GM12878 (cell line): Measurements from ENCODE around the gene TDRD7. TPM values are rescaled to one million over a fixed set of nuclear protein-coding genes. Genes with fewer than 3 reads are reported as not detected.

Source experiments
- ATAC-seq: fragments of 200-7000 bp; cut with Tn5 transposase; 3 replicates; pipeline ENCODE4 v1.9.1; 2020; ENCODE audit warnings: mild to moderate bottlenecking, moderate library complexity
- BruUV-seq: library from RNA; stranded (reverse); fragments of 400-500 nt; replicated peaks from 2 replicates; lab custom pipeline; 2021; lab: Mats Ljungman, UMichigan
- CTCF ChIA-PET: fragments of 300-600 bp; sonication (Branson Sonifier 250); formaldehyde crosslinking; extraction: SDS; loops from one replicate; lab custom pipeline; 2021; ENCODE audit warnings: inconsistent platforms; lab: Yijun Ruan, JAX
- POLR2A ChIA-PET: fragments of 350-600 bp; formaldehyde crosslinking; extraction: SDS; loops from one replicate; lab custom pipeline; 2021; ENCODE audit warnings: inconsistent platforms; lab: Charles Lee
- RAD21 ChIA-PET: fragments of 300-600 bp; sonication (Branson Sonifier 250); formaldehyde crosslinking; loops from one replicate; lab custom pipeline; 2023; ENCODE audit warnings: antibody characterized with exemption; ENCODE audit not compliant: unreplicated experiment; lab: Charles Lee
- SMC1A ChIA-PET: fragments of 300-600 bp; sonication (Branson Sonifier 250); formaldehyde crosslinking; loops from one replicate; lab custom pipeline; 2023; ENCODE audit not compliant: unreplicated experiment, uncharacterized antibody; lab: Charles Lee
- DNase-seq: peaks from one replicate; pipeline ENCODE4 v3.0.0-alpha.2; 2011; ENCODE audit warnings: low read depth, low spot score
- FAIRE-seq: peaks from 3 replicates; lab custom pipeline; 2011; peaks lifted over from hg19 to GRCh38; lab: Jason Lieb, UNC
- H2AFZ ChIP-seq: 2 replicates; pipeline ENCODE4 v1.6.0; 2011; ENCODE audit warnings: low read depth, low read length, control low read depth; ENCODE audit not compliant: control insufficient read depth
- H3K27ac ChIP-seq: 2 replicates; pipeline ENCODE4 v1.5.1; 2011; ENCODE audit warnings: control low read depth; ENCODE audit not compliant: control insufficient read depth, insufficient read depth
- H3K27me3 ChIP-seq, 2 experiments: replicated peaks in 1 of 2; 2 replicates each; pipeline versions ENCODE4 v1.6.0 to v1.6.1; 2011; ENCODE audit warnings: low read length in 1 of 2; ENCODE audit not compliant: control insufficient read depth in 2 of 2, insufficient read depth in 2 of 2
- H3K36me3 ChIP-seq, 2 experiments: 2 replicates each; pipeline ENCODE4 v1.5.1; 2011; ENCODE audit warnings: low read length in 1 of 2; ENCODE audit not compliant: control insufficient read depth in 2 of 2, insufficient read depth in 2 of 2
- H3K4me1 ChIP-seq: 2 replicates; pipeline ENCODE4 v1.6.1; 2011; ENCODE audit warnings: mild to moderate bottlenecking, low read length, moderate library complexity, mixed read lengths; ENCODE audit not compliant: control insufficient read depth, insufficient read depth
- H3K4me2 ChIP-seq: 2 replicates; pipeline ENCODE4 v1.6.0; 2011; ENCODE audit warnings: control low read depth; ENCODE audit not compliant: control insufficient read depth, insufficient read depth
- H3K4me3 ChIP-seq: fragments of 200-600 bp; sonication (generic); 2 replicates; pipeline ENCODE4 v1.5.1; 2016
- H3K79me2 ChIP-seq: 2 replicates; pipeline ENCODE4 v1.6.0; 2011; ENCODE audit warnings: low read length; ENCODE audit not compliant: control insufficient read depth, insufficient read depth
- H3K9ac ChIP-seq: 2 replicates; pipeline ENCODE4 v1.8.0; 2011; ENCODE audit warnings: low read length, control low read depth, mixed read lengths; ENCODE audit not compliant: control insufficient read depth, insufficient read depth
- H3K9me3 ChIP-seq: replicated peaks from 3 replicates; pipeline ENCODE4 v1.5.1; 2011; ENCODE audit warnings: mild to moderate bottlenecking, low read length; ENCODE audit not compliant: control insufficient read depth, insufficient read depth
- H4K20me1 ChIP-seq: 2 replicates; pipeline ENCODE4 v1.6.0; 2011; ENCODE audit not compliant: control insufficient read depth, insufficient read depth
- BCL3 ChIP-seq: IDR thresholded peaks from 2 replicates; pipeline ENCODE4 v1.6.1; 2011; ENCODE audit warnings: borderline replicate concordance, low read depth, mild to moderate bottlenecking, moderate library complexity, low read length; ENCODE audit not compliant: insufficient read depth, poor library complexity, severe bottlenecking
- ELK1 ChIP-seq: IDR thresholded peaks from 2 replicates; pipeline ENCODE4 v1.6.1; 2012; ENCODE audit warnings: low read depth, low read length, improper control_type of control experiment
- IKZF1 ChIP-seq: fragments of 450-650 bp; conservative IDR thresholded peaks from 2 replicates; pipeline ENCODE4 v1.6.1; 2017; ENCODE audit warnings: antibody characterized with exemption, mild to moderate bottlenecking
- KLF5 ChIP-seq: fragments of 450-650 bp; IDR thresholded peaks from 2 replicates; pipeline ENCODE4 v1.6.1; 2014; ENCODE audit warnings: mild to moderate bottlenecking; ENCODE audit not compliant: partially characterized antibody
- MEF2A ChIP-seq: IDR thresholded peaks from 2 replicates; pipeline ENCODE4 v1.6.1; 2011; ENCODE audit warnings: low read depth, mild to moderate bottlenecking, low read length, moderate library complexity; ENCODE audit not compliant: insufficient read depth
- NFIC ChIP-seq: IDR thresholded peaks from 2 replicates; pipeline ENCODE4 v1.6.1; 2012; ENCODE audit warnings: low read depth, mild to moderate bottlenecking, inconsistent platforms, low read length, moderate library complexity
- RUNX3 ChIP-seq: IDR thresholded peaks from 2 replicates; pipeline ENCODE4 v1.6.1; 2012; ENCODE audit warnings: low read length, inconsistent platforms
- SMARCA5 ChIP-seq: fragments of 450-650 bp; IDR thresholded peaks from 2 replicates; pipeline ENCODE4 v1.6.1; 2017; ENCODE audit warnings: mild to moderate bottlenecking
- SPI1 ChIP-seq: IDR thresholded peaks from 2 replicates; pipeline ENCODE4 v1.6.1; 2011; ENCODE audit warnings: low read depth, mild to moderate bottlenecking, low read length, moderate library complexity, borderline replicate concordance; ENCODE audit not compliant: insufficient read depth
- TAF1 ChIP-seq: IDR thresholded peaks from 2 replicates; pipeline ENCODE4 v1.6.1; 2011; ENCODE audit warnings: mild to moderate bottlenecking, low read depth, low read length, borderline replicate concordance
- WGBS: methylation state at CpG from one replicate; pipeline ENCODE4 v1.1.6; 2016; ENCODE audit warnings: low lambda C conversion rate; ENCODE audit not compliant: insufficient replicate concordance, insufficient coverage; ENCODE audit errors: missing lambda C conversion rate; 5-methylcytosine and 5-hydroxymethylcytosine counted together
- in situ Hi-C: fragments of 300-500 bp; cut with MboI; formaldehyde crosslinking; loops from 9 replicates; pipeline ENCODE4 v1.14.3; 2018; ENCODE audit warnings: mixed read lengths
- intact Hi-C: fragments of 100-400 bp; cut with micrococcal nuclease; formaldehyde crosslinking; loops from one replicate; pipeline ENCODE4 v1.14.2; 2022; ENCODE audit not compliant: unreplicated experiment
- polyA plus RNA-seq, 11 experiments: library from polyadenylated mRNA; depleted of rRNA in 4 of 11; unstranded in 6 of 11; stranded (reverse) in 5 of 11; fragments of >200 nt; fragmentation: Nextera tagmentation in 4 of 11; fragmentation: Illumina TruSeq in 1 of 11; extraction: Ambion mirVana in 4 of 11; extraction: Trizol in 1 of 11; gene quantifications; 1 replicate in 1 of 11; 2 replicates in 10 of 11; pipeline versions ENCODE4 v1.2.1 to v1.2.3, GENCODE V29; 2011 to 2016; ENCODE audit warnings: inconsistent platforms in 2 of 11, missing spikeins in 2 of 11, low read depth in 1 of 11
- total RNA-seq, 4 experiments: library from RNA; depleted of rRNA in 3 of 4; stranded (reverse); fragments of >200 nt in 3 of 4; fragmentation: Illumina TruSeq in 1 of 4; extraction: Trizol in 1 of 4; gene quantifications; 2 replicates each; pipeline versions ENCODE4 v1.2.1 to v1.2.3, GENCODE V29; 2013 to 2021
- TF ChIP-seq, protein P1 (sequence below): fragments of 450-650 bp; IDR thresholded peaks from 2 replicates; pipeline ENCODE4 v1.6.1; 2017; ENCODE audit warnings: antibody characterized with exemption, mild to moderate bottlenecking, moderate library complexity

TDRD7 gene
- total and polyA plus RNA-seq, 10 of the 15 experiments (the other 5 are each of a cell fraction or from before 2014, with no cell fraction given): 5.7 to 26.4 (median 16.2) TPM

GRCh38 chr9:97365634-97366033, 46.3 kb upstream of the TDRD7 start:
- intact Hi-C loops: loop anchor here (10.0 kb wide), 1 partner anchor 111 kb away; no protein-coding TSS in a partner anchor
- ChIA-PET CTCF (interaction anchor here (1.0 to 5.9 kb wide), 4 partner anchors 21 to 509 kb away, joined by 3 to 40 read pairs (median 16); partner anchors contain the start of gene ZNF782), RAD21 (interaction anchor here (1.5 to 3.6 kb wide), 4 partner anchors 21 to 47 kb away, joined by 3 to 23 read pairs (median 6); no protein-coding TSS in a partner anchor)
- FAIRE-seq: no peak
- no peak for ATAC-seq
- Histone ChIP-seq H3K9me3 (peaks cover 1% of the 10 kb centered on the region; the same call in 2 of the 3 replicates), H3K4me2 (peak overlapping the region; percentile 18; the same call in 1 of the 2 replicates), H3K79me2 (no peaks in the 10 kb centered on the region), H2AFZ (no peak overlapping the region), H3K27me3 (no peaks in the 10 kb centered on the region), H3K9ac (no peak overlapping the region), H4K20me1 (no peaks in the 10 kb centered on the region)
- 18% methylated on average over 5 of the region's 5 CpGs for WGBS
- in situ Hi-C loops: no loop called here
- no peak for TF ChIP-seq ELK1
- no peak for TF ChIP-seq NFIC
- peak; percentile 26 for TF ChIP-seq RUNX3
- peak; percentile 61 for TF ChIP-seq SPI1
- TF ChIP-seq, all 136 proteins: peak for 2
- SMC1A ChIA-PET: interaction anchor here (2.1 kb wide), 1 partner anchor 9 kb away, joined by 6 read pairs; no protein-coding TSS in a partner anchor
- peaks cover 53% of the 10 kb centered on the region for H3K4me1 ChIP-seq
- no peak overlapping the region for H3K4me3 ChIP-seq
- no TSS peak for BruUV-seq
- POLR2A ChIA-PET: no interaction called here
- H3K36me3 ChIP-seq: no peaks in the 10 kb centered on the region
- no peak overlapping the region for H3K27ac ChIP-seq
- no peak for DNase-seq

DNA sequence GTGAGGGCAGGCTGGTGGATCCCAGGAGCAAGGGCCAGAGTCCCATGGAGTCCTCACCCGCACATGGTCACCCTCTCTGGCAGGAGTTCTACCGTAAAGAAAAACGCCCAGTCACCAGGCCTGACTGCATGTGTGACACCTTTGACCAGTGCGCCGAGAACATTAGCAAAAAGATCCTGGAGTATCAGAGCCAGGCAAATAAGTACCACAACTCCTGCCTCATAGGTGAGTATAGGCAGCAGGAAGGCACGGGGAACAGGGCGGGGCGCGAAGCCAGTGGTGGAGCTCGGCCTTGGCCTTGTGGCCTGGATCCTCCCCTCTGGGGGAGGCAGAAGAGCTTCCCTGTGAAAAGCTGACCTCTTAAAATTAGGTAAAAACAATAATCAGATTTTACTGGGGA, 45.4 kb upstream of the TDRD7 start:
- Histone ChIP-seq H4K20me1 (no peaks in the 10 kb centered on the region), H3K27me3 (no peaks in the 10 kb centered on the region), H3K36me3 (no peaks in the 10 kb centered on the region), H3K4me1 (peaks cover 53% of the 10 kb centered on the region), H3K9ac (no peak overlapping the region), H3K4me3 (no peak overlapping the region), H3K79me2 (no peaks in the 10 kb centered on the region), H2AFZ (no peak overlapping the region), H3K9me3 (peaks cover 1% of the 10 kb centered on the region; the same call in 2 of the 3 replicates), H3K4me2 (peak overlapping the region; percentile 17; the same call in 1 of the 2 replicates), H3K27ac (no peak overlapping the region)
- BruUV-seq: no TSS peak
- DNase-seq (no peak), FAIRE-seq (no peak), ATAC-seq (no peak)
- RAD21 ChIA-PET: no interaction called here
- CTCF ChIA-PET: interaction anchor here (0.6 to 5.9 kb wide), 3 partner anchors 20 to 510 kb away, joined by 3 to 40 read pairs (median 29); partner anchors contain the start of gene ZNF782
- WGBS: 89% methylated on average over 10 of the region's 10 CpGs
- intact Hi-C loops: loop anchor here (10.0 kb wide), 1 partner anchor 112 kb away; no protein-coding TSS in a partner anchor
- POLR2A ChIA-PET: no interaction called here
- SMC1A ChIA-PET: interaction anchor here (4.5 kb wide), 1 partner anchor 20 kb away, joined by 29 read pairs; no protein-coding TSS in a partner anchor
- in situ Hi-C loops: no loop called here
- TF ChIP-seq, protein P1, sequence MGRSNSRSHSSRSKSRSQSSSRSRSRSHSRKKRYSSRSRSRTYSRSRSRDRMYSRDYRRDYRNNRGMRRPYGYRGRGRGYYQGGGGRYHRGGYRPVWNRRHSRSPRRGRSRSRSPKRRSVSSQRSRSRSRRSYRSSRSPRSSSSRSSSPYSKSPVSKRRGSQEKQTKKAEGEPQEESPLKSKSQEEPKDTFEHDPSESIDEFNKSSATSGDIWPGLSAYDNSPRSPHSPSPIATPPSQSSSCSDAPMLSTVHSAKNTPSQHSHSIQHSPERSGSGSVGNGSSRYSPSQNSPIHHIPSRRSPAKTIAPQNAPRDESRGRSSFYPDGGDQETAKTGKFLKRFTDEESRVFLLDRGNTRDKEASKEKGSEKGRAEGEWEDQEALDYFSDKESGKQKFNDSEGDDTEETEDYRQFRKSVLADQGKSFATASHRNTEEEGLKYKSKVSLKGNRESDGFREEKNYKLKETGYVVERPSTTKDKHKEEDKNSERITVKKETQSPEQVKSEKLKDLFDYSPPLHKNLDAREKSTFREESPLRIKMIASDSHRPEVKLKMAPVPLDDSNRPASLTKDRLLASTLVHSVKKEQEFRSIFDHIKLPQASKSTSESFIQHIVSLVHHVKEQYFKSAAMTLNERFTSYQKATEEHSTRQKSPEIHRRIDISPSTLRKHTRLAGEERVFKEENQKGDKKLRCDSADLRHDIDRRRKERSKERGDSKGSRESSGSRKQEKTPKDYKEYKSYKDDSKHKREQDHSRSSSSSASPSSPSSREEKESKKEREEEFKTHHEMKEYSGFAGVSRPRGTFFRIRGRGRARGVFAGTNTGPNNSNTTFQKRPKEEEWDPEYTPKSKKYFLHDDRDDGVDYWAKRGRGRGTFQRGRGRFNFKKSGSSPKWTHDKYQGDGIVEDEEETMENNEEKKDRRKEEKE: no peak
- no peak for TF ChIP-seq IKZF1
- no peak for TF ChIP-seq BCL3
- no peak for TF ChIP-seq TAF1
- TF ChIP-seq KLF5: no peak
- no peak for TF ChIP-seq MEF2A
- TF ChIP-seq SMARCA5: no peak
